Left ventricle myocardium inferior (tissue), 1 donor: ENCODE results near the gene NOS1. TPM values are rescaled to one million over a fixed set of nuclear protein-coding genes. Genes with fewer than 3 reads are reported as not detected.

Source experiments
- DNase-seq: peaks from one replicate; pipeline ENCODE4 v3.0.0-alpha.2; 2020
- H3K27ac ChIP-seq: fragments of 200-600 bp; replicated peaks from 2 replicates; pipeline ENCODE4 v1.8.0; 2021
- H3K27me3 ChIP-seq: fragments of 200-600 bp; 2 replicates; pipeline ENCODE4 v1.8.0; 2021; ENCODE audit warnings: low read depth
- H3K36me3 ChIP-seq: fragments of 200-600 bp; 2 replicates; pipeline ENCODE4 v1.8.0; 2021
- H3K4me1 ChIP-seq: fragments of 200-600 bp; 2 replicates; pipeline ENCODE4 v1.8.0; 2021
- H3K4me3 ChIP-seq: fragments of 200-600 bp; 2 replicates; pipeline ENCODE4 v1.8.0; 2021; ENCODE audit warnings: mild to moderate bottlenecking, moderate library complexity
- H3K9me3 ChIP-seq: fragments of 200-600 bp; replicated peaks from 2 replicates; pipeline ENCODE4 v1.8.0; 2021
- CTCF ChIP-seq: fragments of 200-600 bp; IDR thresholded peaks from 2 replicates; pipeline ENCODE4 v1.8.0; 2021; ENCODE audit warnings: antibody characterized with exemption, mild to moderate bottlenecking, borderline replicate concordance
- intact Hi-C: fragments of 100-400 bp; cut with micrococcal nuclease; formaldehyde crosslinking; loops from one replicate; pipeline ENCODE4 v1.11.0; 2022
- total RNA-seq: library from RNA; stranded (reverse); fragmentation: NEBNext Ultra II Directional; extraction: Animal tissue kit (Norgen Biotek cat#: 25700); gene quantifications from one replicate; pipeline ENCODE4 v1.2.1, GENCODE V29; 2021
- donor health status: DM: no; HTN: yes; CAD: no; lungs with severe emphysema.

The NOS1 gene
- total RNA-seq, 1 donor from 2014 or later: 0.22 TPM

- no peak for DNase-seq
- intact Hi-C loops: no loop called here
Measured at GRCh38 chr12:117279606-117280005, 81.8 kb downstream of the NOS1 start.

GRCh38 chr12:117277875-117278274, 83.6 kb downstream of the NOS1 start:
- no peaks in the 10 kb centered on the region for H3K36me3 ChIP-seq
- no peaks in the 10 kb centered on the region for H3K9me3 ChIP-seq
- no peak overlapping the region for H3K27ac ChIP-seq
- no peak for DNase-seq
- no peak overlapping the region for H3K4me3 ChIP-seq
- no peaks in the 10 kb centered on the region for H3K4me1 ChIP-seq
- TF ChIP-seq CTCF: no peak
- intact Hi-C loops: no loop called here
- peaks cover 45% of the 10 kb centered on the region for H3K27me3 ChIP-seq

More at GRCh38 chr12:117279606-117280005, 81.8 kb downstream of the NOS1 start:
- H3K9me3 ChIP-seq: no peaks in the 10 kb centered on the region
- no peak overlapping the region for H3K4me3 ChIP-seq
- TF ChIP-seq CTCF: no peak
- H3K27me3 ChIP-seq: peaks cover 45% of the 10 kb centered on the region
- no peaks in the 10 kb centered on the region for H3K4me1 ChIP-seq
- no peaks in the 10 kb centered on the region for H3K36me3 ChIP-seq
- no peak overlapping the region for H3K27ac ChIP-seq

GRCh38 chr12:117273091-117273490, 88.3 kb downstream of the NOS1 start:
- no peak for TF ChIP-seq CTCF
- no peaks in the 10 kb centered on the region for H3K4me1 ChIP-seq
- H3K27me3 ChIP-seq: peaks cover 25% of the 10 kb centered on the region
- H3K4me3 ChIP-seq: no peak overlapping the region
- intact Hi-C loops: no loop called here
- no peak overlapping the region for H3K27ac ChIP-seq
- H3K36me3 ChIP-seq: no peaks in the 10 kb centered on the region
- DNase-seq: no peak
- H3K9me3 ChIP-seq: no peaks in the 10 kb centered on the region

GRCh38 chr12:117272690-117273089, 88.7 kb downstream of the NOS1 start:
- Histone ChIP-seq H3K4me3 (no peak overlapping the region), H3K9me3 (no peaks in the 10 kb centered on the region), H3K27me3 (peaks cover 21% of the 10 kb centered on the region), H3K4me1 (no peaks in the 10 kb centered on the region), H3K36me3 (no peaks in the 10 kb centered on the region), H3K27ac (no peak overlapping the region)
- no peak for TF ChIP-seq CTCF
- no peak for DNase-seq
- intact Hi-C loops: no loop called here

- intact Hi-C loops: no loop called here
- no peak overlapping the region for H3K4me3 ChIP-seq
- H3K4me1 ChIP-seq: no peaks in the 10 kb centered on the region
- no peak for DNase-seq
- H3K27ac ChIP-seq: no peak overlapping the region
- no peaks in the 10 kb centered on the region for H3K36me3 ChIP-seq
- no peak for TF ChIP-seq CTCF
- H3K27me3 ChIP-seq: peaks cover 30% of the 10 kb centered on the region
- H3K9me3 ChIP-seq: no peaks in the 10 kb centered on the region
Measured at GRCh38 chr12:117262749-117263148, 98.7 kb downstream of the NOS1 start.

GRCh38 chr12:117261247-117261646, 100.2 kb downstream of the NOS1 start:
- no peak overlapping the region for H3K27ac ChIP-seq
- no peak overlapping the region for H3K4me3 ChIP-seq
- no peaks in the 10 kb centered on the region for H3K36me3 ChIP-seq
- no peaks in the 10 kb centered on the region for H3K4me1 ChIP-seq
- no peaks in the 10 kb centered on the region for H3K9me3 ChIP-seq
- no peak for TF ChIP-seq CTCF
- intact Hi-C loops: no loop called here
- peaks cover 37% of the 10 kb centered on the region for H3K27me3 ChIP-seq
- no peak for DNase-seq
